Neutrophil (primary cell): ENCODE measurements around the gene HLA-E.
A peak's percentile ranks its signal among the peaks of the same experiment; 100 is the strongest.
"Not testable (repeated sequence)": the region's sequence is repeated elsewhere in the genome, so short reads cannot be mapped to it uniquely, and the experiment has no call there.

ENCODE experiments used
- H3K27ac ChIP-seq: fragments of 200-600 bp; sonication (generic); 2 replicates; pipeline ENCODE4 v1.5.1; 2016; ENCODE audit warnings: mild to moderate bottlenecking, moderate library complexity
- H3K27me3 ChIP-seq: fragments of 200-600 bp; sonication (generic); 2 replicates; pipeline ENCODE4 v1.6.0; 2016; ENCODE audit warnings: mild to moderate bottlenecking
- H3K36me3 ChIP-seq: fragments of 200-600 bp; sonication (generic); 2 replicates; pipeline ENCODE4 v1.5.1; 2017
- H3K4me1 ChIP-seq, 2 experiments: fragments of 200-600 bp in 1 of 2; sonication (generic) in 1 of 2; 1 replicate in 1 of 2; 2 replicates in 1 of 2; pipeline versions ENCODE4 v1.5.1 to v1.6.1; 2013 to 2016; ENCODE audit warnings: low read depth in 1 of 2, low read length in 1 of 2, mild to moderate bottlenecking in 1 of 2, moderate library complexity in 1 of 2; ENCODE audit not compliant: control insufficient read depth in 1 of 2, insufficient read depth in 1 of 2
- H3K4me3 ChIP-seq, 2 experiments: fragments of 200-600 bp in 1 of 2; sonication (generic) in 1 of 2; 1 replicate in 1 of 2; 2 replicates in 1 of 2; pipeline ENCODE4 v1.5.1; 2013 to 2016; ENCODE audit warnings: low read depth in 1 of 2, low read length in 1 of 2, mild to moderate bottlenecking in 1 of 2, moderate library complexity in 1 of 2
- H3K9me3 ChIP-seq: fragments of 200-600 bp; sonication (generic); 2 replicates; pipeline ENCODE4 v1.5.1; 2016
- CTCF ChIP-seq: fragments of 200-600 bp; sonication (generic); IDR thresholded peaks from 2 replicates; pipeline ENCODE4 v1.5.1; 2016; ENCODE audit warnings: antibody characterized with exemption

HLA-E gene

GRCh38 chr6:30515944-30516753, 26.8 kb downstream of the HLA-E start:
- peak; percentile 3 for TF ChIP-seq CTCF
- Histone ChIP-seq H3K27ac (peak overlapping the region; percentile 95), H3K9me3 (no peaks in the 10 kb centered on the region), H3K36me3 (no peaks in the 10 kb centered on the region), H3K27me3 (no peaks in the 10 kb centered on the region), H3K4me3 (peak overlapping the region; percentile 66 to 74), H3K4me1 (peaks cover 62 to 76% of the 10 kb centered on the region in 2 experiments)

- H3K4me1 ChIP-seq: peaks cover 56 to 71% of the 10 kb centered on the region in 2 experiments
- H3K36me3 ChIP-seq, H3K27me3 ChIP-seq, H3K9me3 ChIP-seq: not testable (repeated sequence)
- peak overlapping the region; percentile 95 for H3K27ac ChIP-seq
- peak overlapping the region; percentile 66 to 74 for H3K4me3 ChIP-seq
These were observed 27.4 kb downstream of the HLA-E start for GRCh38 chr6:30516754-30517076.

GRCh38 chr6:30517767-30518504, 28.6 kb downstream of the HLA-E start:
- Histone ChIP-seq H3K4me3 (peak overlapping the region in 1 of 2 experiments; percentile 66), H3K27ac (peak overlapping the region; percentile 95), H3K4me1 (peaks cover 47 to 63% of the 10 kb centered on the region in 2 experiments)
- not testable (repeated sequence) for H3K27me3 ChIP-seq, H3K36me3 ChIP-seq, H3K9me3 ChIP-seq

- H3K27ac ChIP-seq: peak overlapping the region; percentile 95
- H3K4me3 ChIP-seq, H3K27me3 ChIP-seq, H3K36me3 ChIP-seq, H3K9me3 ChIP-seq: not testable (repeated sequence)
- peaks cover 40 to 56% of the 10 kb centered on the region in 2 experiments for H3K4me1 ChIP-seq
These were observed 29.3 kb downstream of the HLA-E start for GRCh38 chr6:30518505-30519145.

GRCh38 chr6:30520522-30520921, 31.2 kb downstream of the HLA-E start:
- Histone ChIP-seq H3K27ac (no peak overlapping the region), H3K36me3 (no peaks in the 10 kb centered on the region), H3K4me3 (no peak overlapping the region), H3K27me3 (no peaks in the 10 kb centered on the region), H3K9me3 (no peaks in the 10 kb centered on the region), H3K4me1 (peaks cover 22 to 37% of the 10 kb centered on the region in 2 experiments)
- no peak for TF ChIP-seq CTCF

GRCh38 chr6:30521082-30521481, 31.8 kb downstream of the HLA-E start:
- not testable (repeated sequence) for H3K4me3 ChIP-seq, H3K27me3 ChIP-seq, H3K9me3 ChIP-seq, H3K36me3 ChIP-seq, H3K27ac ChIP-seq
- H3K4me1 ChIP-seq: peaks cover 18 to 33% of the 10 kb centered on the region in 2 experiments

- not testable (repeated sequence) for H3K4me3 ChIP-seq, H3K27ac ChIP-seq, H3K9me3 ChIP-seq, H3K27me3 ChIP-seq, H3K36me3 ChIP-seq
- H3K4me1 ChIP-seq: peaks cover 11 to 29% of the 10 kb centered on the region in 2 experiments
These were observed 32.6 kb downstream of the HLA-E start for GRCh38 chr6:30521952-30522351.

- not testable (repeated sequence) for H3K4me3 ChIP-seq
These were observed 37.1 kb downstream of the HLA-E start for GRCh38 chr6:30526444-30526843.

GRCh38 chr6:30529349-30529875, 40.1 kb downstream of the HLA-E start:
- H3K4me3 ChIP-seq: peak overlapping the region; percentile 39 to 47
- H3K27me3 ChIP-seq, H3K36me3 ChIP-seq, H3K9me3 ChIP-seq: not testable (repeated sequence)
- peak overlapping the region; percentile 95 for H3K27ac ChIP-seq
- peaks cover 64 to 67% of the 10 kb centered on the region in 2 experiments for H3K4me1 ChIP-seq

More at GRCh38 chr6:30526444-30526843, 37.1 kb downstream of the HLA-E start:
- peaks cover 46 to 47% of the 10 kb centered on the region in 2 experiments for H3K4me1 ChIP-seq
- not testable (repeated sequence) for H3K27me3 ChIP-seq, H3K36me3 ChIP-seq, H3K27ac ChIP-seq, H3K9me3 ChIP-seq
